Astrocyte (in vitro differentiated cells and primary cell): ENCODE results near the gene PNKD. TPM values are rescaled to one million over a fixed set of nuclear protein-coding genes. Genes with fewer than 3 reads are reported as not detected.

Source experiments
- DNase-seq: peaks from one replicate; pipeline ENCODE4 v3.0.0-alpha.2; 2010; ENCODE audit warnings: low read depth
- FAIRE-seq: peaks from 2 replicates; lab custom pipeline; 2011; peaks lifted over from hg19 to GRCh38; lab: Jason Lieb, UNC
- H2AFZ ChIP-seq: 2 replicates; pipeline ENCODE4 v1.6.0; 2012; ENCODE audit warnings: low read depth, low read length, inconsistent platforms
- H3K27ac ChIP-seq: 2 replicates; pipeline ENCODE4 v1.5.1; 2011; ENCODE audit warnings: low read depth, low read length, inconsistent platforms
- H3K27me3 ChIP-seq: 2 replicates; pipeline ENCODE4 v1.6.0; 2011; ENCODE audit warnings: low read length, inconsistent platforms; ENCODE audit not compliant: insufficient read depth
- H3K36me3 ChIP-seq: 2 replicates; pipeline ENCODE4 v1.5.1; 2011; ENCODE audit warnings: low read length, inconsistent platforms; ENCODE audit not compliant: insufficient read depth
- H3K4me1 ChIP-seq: 2 replicates; pipeline ENCODE4 v1.5.1; 2011; ENCODE audit warnings: low read length, inconsistent platforms; ENCODE audit not compliant: insufficient read depth
- H3K4me2 ChIP-seq: 2 replicates; pipeline ENCODE4 v1.6.0; 2012; ENCODE audit warnings: low read length, inconsistent platforms
- H3K4me3 ChIP-seq: 2 replicates; pipeline ENCODE4 v1.5.1; 2011; ENCODE audit warnings: low read depth, mild to moderate bottlenecking, low read length, inconsistent platforms; ENCODE audit not compliant: insufficient read depth
- H3K79me2 ChIP-seq: 2 replicates; pipeline ENCODE4 v1.6.0; 2012; ENCODE audit warnings: mild to moderate bottlenecking, low read length, inconsistent platforms; ENCODE audit not compliant: insufficient read depth
- H3K9ac ChIP-seq: 2 replicates; pipeline ENCODE4 v1.6.0; 2012; ENCODE audit warnings: mild to moderate bottlenecking, low read length, inconsistent platforms
- H3K9me3 ChIP-seq: 2 replicates; pipeline ENCODE4 v1.5.1; 2012; ENCODE audit warnings: low read depth, mild to moderate bottlenecking, low read length, inconsistent platforms; ENCODE audit not compliant: insufficient read depth
- H4K20me1 ChIP-seq: 2 replicates; pipeline ENCODE4 v1.6.0; 2012; ENCODE audit warnings: low read length, inconsistent platforms; ENCODE audit not compliant: insufficient read depth
- H3K27ac Mint-ChIP-seq: one replicate; pipeline ENCODE4 v1.8.0; 2021; ENCODE audit warnings: mild to moderate bottlenecking, mixed read lengths; ENCODE audit not compliant: unreplicated experiment
- H3K27me3 Mint-ChIP-seq: one replicate; pipeline ENCODE4 v1.8.0; 2021; ENCODE audit warnings: low read depth, mixed read lengths; ENCODE audit not compliant: unreplicated experiment
- H3K36me3 Mint-ChIP-seq: one replicate; pipeline ENCODE4 v1.8.0; 2021; ENCODE audit warnings: low read depth, mixed read lengths; ENCODE audit not compliant: unreplicated experiment
- H3K4me1 Mint-ChIP-seq: one replicate; pipeline ENCODE4 v1.8.0; 2021; ENCODE audit warnings: low read depth, mixed read lengths; ENCODE audit not compliant: unreplicated experiment
- H3K4me3 Mint-ChIP-seq: one replicate; pipeline ENCODE4 v1.8.0; 2021; ENCODE audit warnings: mild to moderate bottlenecking, moderate library complexity, mixed read lengths; ENCODE audit not compliant: unreplicated experiment
- H3K9me3 Mint-ChIP-seq: one replicate; pipeline ENCODE4 v1.8.0; 2021; ENCODE audit warnings: mild to moderate bottlenecking, mixed read lengths; ENCODE audit not compliant: unreplicated experiment
- CTCF ChIP-seq: IDR thresholded peaks from 2 replicates; pipeline ENCODE4 v1.5.1; 2011; ENCODE audit warnings: low read depth, mild to moderate bottlenecking, inconsistent platforms, low read length, moderate library complexity; ENCODE audit not compliant: insufficient read depth
- EZH2 ChIP-seq: IDR thresholded peaks from 2 replicates; pipeline ENCODE4 v1.6.1; 2012; ENCODE audit warnings: mild to moderate bottlenecking, low read length, inconsistent platforms; ENCODE audit not compliant: insufficient read depth
- total RNA-seq: library from RNA; stranded (reverse); gene quantifications from 2 replicates; pipeline ENCODE4 v1.2.1, GENCODE V29; 2021

PNKD gene
- total RNA-seq, 1 donor from 2014 or later, result 40.9 TPM

DNA sequence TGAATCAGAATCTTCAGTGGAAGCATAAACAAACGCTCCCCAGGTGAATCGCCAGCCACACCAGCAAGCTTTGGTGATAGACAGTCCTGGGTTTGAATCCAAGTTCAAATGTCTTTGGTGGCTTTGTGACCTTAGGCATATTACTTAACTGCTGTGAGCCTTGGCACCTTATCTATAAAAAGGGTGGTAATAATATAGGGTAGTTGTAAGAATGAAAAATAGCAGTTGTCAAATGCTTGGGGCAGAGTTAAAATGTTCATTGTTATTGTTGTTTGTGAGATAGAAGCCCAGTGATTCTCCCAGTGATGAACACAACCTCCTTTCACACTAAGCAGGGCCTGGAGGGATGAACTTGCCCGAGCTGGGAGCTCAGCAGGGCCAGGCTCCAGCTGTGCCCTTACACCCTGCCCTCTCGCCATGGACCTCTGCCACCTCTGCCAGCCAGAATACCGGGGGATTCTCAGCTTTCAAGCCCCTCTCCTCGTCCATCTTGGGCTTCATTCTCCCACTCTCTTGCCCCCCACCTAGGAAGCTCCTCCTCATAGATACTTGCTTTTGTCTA lies 28.1 kb downstream of the PNKD start:
- no peak overlapping the region for H3K9ac ChIP-seq
- Mint-ChIP-seq H3K4me1 (peaks cover 2% of the 10 kb centered on the region), H3K4me3 (no peak overlapping the region), H3K27ac (no peak overlapping the region), H3K36me3 (no peaks in the 10 kb centered on the region), H3K27me3 (peaks cover 3% of the 10 kb centered on the region), H3K9me3 (no peaks in the 10 kb centered on the region)
- no peaks in the 10 kb centered on the region for H4K20me1 ChIP-seq
- no peaks in the 10 kb centered on the region for H3K36me3 ChIP-seq
- FAIRE-seq (no peak), DNase-seq (no peak)
- no peaks in the 10 kb centered on the region for H3K79me2 ChIP-seq
- H3K4me2 ChIP-seq, result peak overlapping the region; percentile 37
- no peaks in the 10 kb centered on the region for H3K9me3 ChIP-seq
- H3K27ac ChIP-seq, result peak overlapping the region; percentile 49
- TF ChIP-seq EZH2, result no peak
- no peak for TF ChIP-seq CTCF
- no peaks in the 10 kb centered on the region for H3K27me3 ChIP-seq
- H3K4me1 ChIP-seq, result peaks cover 4% of the 10 kb centered on the region
- H3K4me3 ChIP-seq, result no peak overlapping the region
- peak overlapping the region; percentile 32 for H2AFZ ChIP-seq

DNA sequence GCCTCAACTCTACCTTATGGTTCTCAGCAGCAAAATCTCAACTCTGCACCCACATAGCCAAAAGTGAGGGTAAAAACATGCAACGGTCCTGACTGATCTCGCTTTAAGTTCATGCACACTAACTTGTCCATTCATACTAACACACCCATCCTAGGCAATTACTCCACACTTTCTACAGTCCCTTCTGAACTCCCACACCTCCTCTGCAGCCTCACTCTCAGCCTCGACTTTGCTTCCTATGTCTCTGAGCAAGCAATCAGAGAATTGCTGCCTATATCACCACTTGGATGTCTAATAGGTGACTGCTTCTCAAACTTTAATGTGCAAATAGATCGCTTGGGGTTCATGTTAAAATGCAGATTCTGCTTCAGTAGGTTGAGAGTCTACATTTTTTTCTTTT lies 29.8 kb downstream of the PNKD start:
- Histone ChIP-seq H3K4me2 (no peak overlapping the region), H3K27me3 (no peaks in the 10 kb centered on the region), H3K79me2 (no peaks in the 10 kb centered on the region), H4K20me1 (no peaks in the 10 kb centered on the region), H2AFZ (no peak overlapping the region), H3K9me3 (no peaks in the 10 kb centered on the region), H3K27ac (no peak overlapping the region), H3K4me3 (no peak overlapping the region), H3K36me3 (no peaks in the 10 kb centered on the region), H3K4me1 (peaks cover 4% of the 10 kb centered on the region), H3K9ac (no peak overlapping the region)
- Mint-ChIP-seq H3K27me3 (peaks cover 3% of the 10 kb centered on the region), H3K36me3 (no peaks in the 10 kb centered on the region), H3K27ac (no peak overlapping the region), H3K4me3 (no peak overlapping the region), H3K9me3 (no peaks in the 10 kb centered on the region), H3K4me1 (no peaks in the 10 kb centered on the region)
- TF ChIP-seq CTCF (no peak), EZH2 (no peak)
- DNase-seq (no peak), FAIRE-seq (no peak)

GRCh38 chr2:218301176-218301819 lies 31.0 kb downstream of the PNKD start:
- Mint-ChIP-seq H3K4me1 (no peaks in the 10 kb centered on the region), H3K4me3 (no peak overlapping the region), H3K9me3 (peaks cover 2% of the 10 kb centered on the region), H3K27me3 (peaks cover 8% of the 10 kb centered on the region), H3K27ac (no peak overlapping the region), H3K36me3 (no peaks in the 10 kb centered on the region)
- no peaks in the 10 kb centered on the region for H3K27me3 ChIP-seq
- no peaks in the 10 kb centered on the region for H3K36me3 ChIP-seq
- peak; percentile 59 for FAIRE-seq
- H3K4me3 ChIP-seq, result no peak overlapping the region
- TF ChIP-seq EZH2 (no peak), CTCF (peak; percentile 96)
- H3K79me2 ChIP-seq, result no peaks in the 10 kb centered on the region
- H3K9ac ChIP-seq, result no peak overlapping the region
- H3K4me1 ChIP-seq, result peaks cover 4% of the 10 kb centered on the region
- H4K20me1 ChIP-seq, result no peaks in the 10 kb centered on the region
- no peak overlapping the region for H3K27ac ChIP-seq
- DNase-seq, result peak; percentile 54
- H3K9me3 ChIP-seq, result no peaks in the 10 kb centered on the region
- peak overlapping the region; percentile 28 for H2AFZ ChIP-seq
- no peak overlapping the region for H3K4me2 ChIP-seq
